ENCODE results near the gene AMN1. TPM values are rescaled to one million over a fixed set of nuclear protein-coding genes. Genes with fewer than 3 reads are reported as not detected.

AMN1 gene
- total RNA-seq, 1 experiment from 2014 or later: 26.9 TPM

DNA sequence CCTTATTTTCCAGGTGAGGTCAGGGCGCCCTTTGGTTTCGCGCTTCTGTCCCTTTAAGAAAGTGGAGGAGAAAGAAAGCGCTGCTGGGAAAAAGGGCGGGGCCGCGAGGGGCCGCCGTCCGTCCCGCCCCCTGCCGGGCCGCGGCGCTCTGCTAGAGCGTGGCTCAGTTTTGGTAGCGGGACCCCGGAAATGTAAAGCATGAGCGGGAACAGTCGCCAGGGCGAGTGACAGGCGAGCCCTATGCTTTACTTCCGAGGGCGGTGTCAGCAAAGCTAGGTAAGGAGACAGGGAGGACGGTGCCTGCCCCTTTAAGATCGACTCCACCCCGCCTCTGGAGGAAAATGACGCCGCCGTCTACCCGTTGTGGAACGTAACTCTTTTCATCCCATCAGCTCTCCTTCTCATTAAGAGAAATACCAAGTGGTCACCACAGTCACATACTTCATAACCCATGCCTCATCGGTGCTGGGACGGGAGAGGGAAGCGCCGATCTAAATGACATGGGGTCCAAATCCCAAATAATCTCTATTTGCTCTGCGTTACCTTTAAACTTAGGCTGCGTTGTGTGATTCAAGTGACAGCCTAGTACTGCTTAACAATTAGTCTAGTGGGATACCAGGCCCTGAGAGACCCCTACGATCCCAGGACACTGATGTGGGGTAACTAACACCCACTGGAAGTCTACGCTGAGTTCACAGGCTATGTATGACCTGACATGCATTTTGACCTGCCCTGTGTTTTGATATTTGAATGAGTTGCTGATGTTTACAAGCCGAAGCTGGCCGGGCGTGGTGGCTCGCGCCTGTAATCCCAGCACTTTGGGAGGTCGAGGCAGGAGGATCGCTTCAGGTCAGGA lies 69.5 kb downstream of the AMN1 start, which contains the start of gene ETFBKMT (continued):
- TF ChIP-seq SIN3A (IDR thresholded peaks at IDR 0.05; ENCODE audit: low read depth): peak; percentile 92
- TF ChIP-seq JUND (IDR thresholded peaks at IDR 0.05): no peak
- TF ChIP-seq SRF (IDR thresholded peaks at IDR 0.05; ENCODE audit: low read depth): no peak
- no peak for TF ChIP-seq EZH2phosphoT487 (IDR thresholded peaks at IDR 0.05; ENCODE audit: borderline replicate concordance)
- TF ChIP-seq TCF7L2 (IDR thresholded peaks at IDR 0.05; ENCODE audit: borderline replicate concordance, extremely low read depth, insufficient read depth, insufficient read length): peak; percentile 16
- no peak for TF ChIP-seq FOSL1 (IDR thresholded peaks at IDR 0.05; ENCODE audit: low read depth)

DNA sequence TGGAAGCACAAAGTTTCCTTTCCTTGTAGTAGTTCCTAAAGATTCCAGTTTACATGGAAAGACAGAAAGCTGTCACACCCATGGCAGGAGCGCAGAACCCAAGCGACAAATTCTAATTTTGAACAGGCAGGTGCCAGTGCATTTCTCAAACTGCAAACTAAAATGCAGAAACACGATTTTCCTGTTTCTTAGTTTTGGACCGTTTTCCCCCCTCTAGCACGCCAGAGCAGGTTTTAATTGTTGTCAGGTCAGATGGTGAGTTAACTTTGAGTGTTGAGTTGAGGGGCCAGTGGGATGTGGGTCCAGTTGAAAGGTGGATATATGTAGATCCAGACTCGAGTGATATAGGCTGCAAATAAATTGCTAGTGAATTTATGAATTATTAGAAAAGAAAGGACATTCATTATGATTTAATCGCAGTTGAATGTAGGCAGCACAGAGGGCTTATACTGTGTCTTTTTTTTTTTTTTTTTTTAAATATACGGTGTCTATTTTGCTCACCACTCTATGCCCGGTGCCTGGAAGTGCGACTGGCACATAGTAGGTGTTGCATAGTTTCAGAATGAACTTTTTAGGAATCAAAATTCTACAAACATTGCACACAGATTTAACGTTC lies 70.2 kb downstream of the AMN1 start:
- Histone ChIP-seq H3K9me2 (ENCODE audit: insufficient read depth) (no peaks in the 10 kb centered on the region), H3K9me3 (ENCODE audit: control insufficient read depth in 1 of 2, insufficient read depth in 1 of 2, low read depth in 1 of 2, low read length in 2 of 2) (no peaks in the 10 kb centered on the region), H3K4me1 (ENCODE audit: control insufficient read depth in 1 of 2, insufficient read depth in 2 of 2, low read length in 2 of 2) (peaks cover 10 to 16% of the 10 kb centered on the region in 2 experiments; a peak in 3 of 4 replicates), H3K36me3 (ENCODE audit: control insufficient read depth in 1 of 2, insufficient read depth in 2 of 2, low read length in 2 of 2) (no peaks in the 10 kb centered on the region), H3K4me3 (replicated peaks in 1 of 2; ENCODE audit: low read depth in 1 of 2, low read length in 2 of 2) (peak overlapping the region; percentile 53 to 82), H3K9ac (ENCODE audit: low read length) (peak overlapping the region; percentile 68), H3K4me2 (ENCODE audit: low read length) (peak overlapping the region; percentile 94), H4K20me1 (ENCODE audit: insufficient read depth) (no peaks in the 10 kb centered on the region), H3K27ac (ENCODE audit: low read depth, low read length) (peak overlapping the region; percentile 75), H3K79me2 (ENCODE audit: insufficient read depth, low read length) (no peaks in the 10 kb centered on the region), H3K27me3 (ENCODE audit: insufficient read depth, low read length) (no peaks in the 10 kb centered on the region), H2AFZ (ENCODE audit: low read depth, low read length, poor library complexity, severe bottlenecking) (peak overlapping the region; percentile 95)
- TF ChIP-seq SRF (IDR thresholded peaks at IDR 0.05; ENCODE audit: low read depth) (no peak), TCF7L2 (IDR thresholded peaks at IDR 0.05; ENCODE audit: borderline replicate concordance, extremely low read depth, insufficient read depth, insufficient read length) (no peak), JUND (IDR thresholded peaks at IDR 0.05) (no peak), SIN3A (IDR thresholded peaks at IDR 0.05; ENCODE audit: low read depth) (no peak), YY1 (IDR thresholded peaks at IDR 0.05; ENCODE audit: extremely low read depth, insufficient replicate concordance, low read depth, low read length) (no peak), EGR1 (IDR thresholded peaks at IDR 0.05; ENCODE audit: low read depth) (no peak), CBX3 (IDR thresholded peaks at IDR 0.05; ENCODE audit: low read depth) (no peak)
- no peak for DNase-seq (ENCODE audit: low read depth, low spot score)
- peak; percentile 4; the same call in 1 of the 2 replicates for ATAC-seq
- TSS peak; percentile 42 for BruUV-seq (replicated peaks)
- intact Hi-C loops (cut with micrococcal nuclease): loop anchor here (5.0 to 10.0 kb wide), 4 partner anchors 406 to 1256 kb away; partner anchors contain the start of genes BICD1 and DNM1L
- CTCF ChIA-PET: interaction anchor here (0.9 to 1.8 kb wide), 4 partner anchors 255 to 654 kb away, joined by 3 to 4 read pairs (median 4); no protein-coding TSS in a partner anchor
- POLR2A ChIA-PET: interaction anchor here (0.6 to 2.2 kb wide), 3 partner anchors 11 to 75 kb away, joined by 3 to 7 read pairs (median 4); no protein-coding TSS in a partner anchor
- RAD21 ChIA-PET (ENCODE audit: low non-redundant PET in 1 of 2, low total read pairs in 2 of 2, uncharacterized antibody in 2 of 2, unreplicated experiment in 2 of 2): interaction anchor here in 1 of 2 experiments (0.6 kb wide), 1 partner anchor 402 kb away, joined by 3 read pairs; no protein-coding TSS in a partner anchor
